Endothelial cell of umbilical vein (primary cell): ENCODE results near the gene ALDH1A3. TPM values are rescaled to one million over a fixed set of nuclear protein-coding genes. Genes with fewer than 3 reads are reported as not detected.

Experiments used
- BruUV-seq: library from RNA; stranded (reverse); fragments of 400-500 nt; replicated peaks from 2 replicates; lab custom pipeline; 2021; lab: Mats Ljungman, UMichigan
- CTCF ChIA-PET: fragments of 300-600, 350-600 bp; sonication (Branson Sonifier 250); formaldehyde crosslinking; loops from one replicate; lab custom pipeline; 2021; ENCODE audit warnings: antibody characterized with exemption, inconsistent platforms; lab: Charles Lee
- POLR2A ChIA-PET: fragments of 300-600, 350-600 bp; sonication (Branson Sonifier 250); formaldehyde crosslinking; loops from one replicate; lab custom pipeline; 2021; ENCODE audit warnings: antibody characterized with exemption, inconsistent platforms; lab: Charles Lee
- DNase-seq: peaks from one replicate; pipeline ENCODE4 v3.0.0-alpha.2; 2011; ENCODE audit warnings: low read depth, low spot score
- FAIRE-seq: peaks from 2 replicates; lab custom pipeline; 2011; peaks lifted over from hg19 to GRCh38; lab: Jason Lieb, UNC
- H2AFZ ChIP-seq: 2 replicates; pipeline ENCODE4 v1.6.0; 2012; ENCODE audit warnings: low read depth, low read length, control low read depth, inconsistent platforms
- H3K27ac ChIP-seq: 2 replicates; pipeline ENCODE4 v1.5.1; 2011; ENCODE audit warnings: low read depth, mild to moderate bottlenecking, control low read depth, low read length, moderate library complexity; ENCODE audit not compliant: insufficient read depth
- H3K27me3 ChIP-seq, 2 experiments: 2 replicates each; pipeline versions ENCODE4 v1.6.0 to v1.6.1; 2011; ENCODE audit warnings: low read length in 2 of 2, mixed read lengths in 1 of 2; ENCODE audit not compliant: control insufficient read depth in 2 of 2, insufficient read depth in 2 of 2
- H3K36me3 ChIP-seq, 2 experiments: 2 replicates in 1 of 2; 3 replicates in 1 of 2; pipeline ENCODE4 v1.5.1; 2011; ENCODE audit warnings: low read length in 2 of 2, mild to moderate bottlenecking in 1 of 2, moderate library complexity in 1 of 2; ENCODE audit not compliant: control insufficient read depth in 2 of 2, insufficient read depth in 2 of 2; ENCODE audit errors: extremely low read depth in 1 of 2
- H3K4me1 ChIP-seq: 3 replicates; pipeline ENCODE4 v1.5.1; 2011; ENCODE audit warnings: mild to moderate bottlenecking, low read length; ENCODE audit not compliant: control insufficient read depth, insufficient read depth; ENCODE audit errors: extremely low read depth
- H3K4me2 ChIP-seq: 2 replicates; pipeline ENCODE4 v1.6.1; 2011; ENCODE audit warnings: low read length, control low read depth, mixed read lengths; ENCODE audit not compliant: insufficient read depth
- H3K4me3 ChIP-seq, 3 experiments: fragments of 200-600 bp in 1 of 3; sonication (generic), shearing (Covaris generic) in 1 of 3; replicated peaks in 1 of 3; 2 replicates each; pipeline ENCODE4 v1.5.1; 2011 to 2016; ENCODE audit warnings: control low read depth in 3 of 3, low read length in 3 of 3, mild to moderate bottlenecking in 2 of 3, inconsistent platforms in 1 of 3, low read depth in 1 of 3, moderate library complexity in 1 of 3; ENCODE audit not compliant: insufficient read depth in 1 of 3
- H3K79me2 ChIP-seq: 2 replicates; pipeline ENCODE4 v1.6.0; 2012; ENCODE audit warnings: low read length, inconsistent platforms; ENCODE audit not compliant: control insufficient read depth, insufficient read depth
- H3K9ac ChIP-seq: replicated peaks from 2 replicates; pipeline ENCODE3; 2011; ENCODE audit warnings: low read length, control low read depth; ENCODE audit not compliant: insufficient read depth; ENCODE audit errors: extremely low read depth
- H3K9me1 ChIP-seq: replicated peaks from 3 replicates; pipeline ENCODE4 v1.6.0; 2011; ENCODE audit warnings: mild to moderate bottlenecking, low read length; ENCODE audit not compliant: control insufficient read depth, insufficient read depth; ENCODE audit errors: extremely low read depth
- H3K9me3 ChIP-seq: replicated peaks from 2 replicates; pipeline ENCODE4 v1.5.1; 2012; ENCODE audit warnings: low read length, inconsistent platforms; ENCODE audit not compliant: control insufficient read depth, insufficient read depth
- H4K20me1 ChIP-seq: replicated peaks from 2 replicates; pipeline ENCODE3; 2011; ENCODE audit warnings: mild to moderate bottlenecking, low read length; ENCODE audit not compliant: control insufficient read depth, insufficient read depth; ENCODE audit errors: extremely low read depth
- EZH2 ChIP-seq: IDR thresholded peaks from 2 replicates; pipeline ENCODE4 v1.6.1; 2012; ENCODE audit warnings: borderline replicate concordance, low read depth, mild to moderate bottlenecking, moderate library complexity, low read length, inconsistent platforms; ENCODE audit not compliant: severe bottlenecking
- FOS ChIP-seq: IDR thresholded peaks from 2 replicates; pipeline ENCODE4 v1.6.1; 2011; ENCODE audit warnings: mild to moderate bottlenecking, low read length, moderate library complexity, borderline replicate concordance; ENCODE audit not compliant: insufficient read depth
- GATA2 ChIP-seq: IDR thresholded peaks from 2 replicates; pipeline ENCODE4 v1.7.0; 2011; ENCODE audit warnings: low read depth, mild to moderate bottlenecking, moderate library complexity, mixed read lengths, low read length; ENCODE audit not compliant: insufficient read length, insufficient read depth
- JUN ChIP-seq: IDR thresholded peaks from 2 replicates; pipeline ENCODE4 v1.6.1; 2011; ENCODE audit warnings: borderline replicate concordance, low read depth; ENCODE audit not compliant: insufficient read length, insufficient read depth
- MAX ChIP-seq: IDR thresholded peaks from 2 replicates; pipeline ENCODE4 v1.6.1; 2011; ENCODE audit not compliant: insufficient read depth, insufficient read length
- MYC ChIP-seq: IDR thresholded peaks from one replicate; pipeline ENCODE4 v1.6.1; 2011; ENCODE audit warnings: mild to moderate bottlenecking, low read depth, low read length
- POLR2A ChIP-seq: IDR thresholded peaks from 2 replicates; pipeline ENCODE4 v1.6.1; 2012; ENCODE audit warnings: low read depth, mild to moderate bottlenecking, control low read depth, low read length
- POLR2AphosphoS5 ChIP-seq: IDR thresholded peaks from 2 replicates; pipeline ENCODE4 v1.6.1; 2012; ENCODE audit warnings: low read depth, mild to moderate bottlenecking, control low read depth, low read length, moderate library complexity; ENCODE audit not compliant: insufficient read depth
- dilution Hi-C: fragments of 300-500 bp; cut with MboI; formaldehyde crosslinking; loops from one replicate; pipeline ENCODE4 v1.15.0; 2019; ENCODE audit warnings: low sequenced_read_pairs; ENCODE audit not compliant: extremely low pct_ligation_motif_present
- intact Hi-C: fragments of 100-400 bp; cut with micrococcal nuclease; formaldehyde crosslinking; loops from one replicate; pipeline ENCODE4 v1.10.0; 2022
- polyA plus RNA-seq, 4 experiments: library from polyadenylated mRNA; depleted of rRNA in 3 of 4; stranded (reverse) in 3 of 4; unstranded in 1 of 4; fragments of >200 nt; gene quantifications; 2 replicates each; pipeline versions ENCODE4 v1.2.1 to v1.2.3, GENCODE V29; 2011 to 2012; ENCODE audit warnings: missing spikeins in 1 of 4
- total RNA-seq: library from RNA; stranded (reverse); gene quantifications from 2 replicates; pipeline ENCODE4 v1.2.3, GENCODE V29; 2021
- TF ChIP-seq, protein P1 (sequence below), 2 donors: IDR thresholded peaks; 1 replicate in 1 of 2; 2 replicates in 1 of 2; pipeline ENCODE4 v1.5.1; 2011; ENCODE audit warnings: low read length in 2 of 2, mild to moderate bottlenecking in 2 of 2, moderate library complexity in 2 of 2, control low read depth in 1 of 2, inconsistent platforms in 1 of 2, low read depth in 1 of 2; ENCODE audit not compliant: insufficient read depth in 1 of 2; ENCODE audit errors: extremely low read depth in 1 of 2

ALDH1A3 gene
- total and polyA plus RNA-seq, 2 donors (not counting 3 experiments of a cell fraction or from before 2014, with no cell fraction given) = 2.8 to 5.8 TPM

DNA sequence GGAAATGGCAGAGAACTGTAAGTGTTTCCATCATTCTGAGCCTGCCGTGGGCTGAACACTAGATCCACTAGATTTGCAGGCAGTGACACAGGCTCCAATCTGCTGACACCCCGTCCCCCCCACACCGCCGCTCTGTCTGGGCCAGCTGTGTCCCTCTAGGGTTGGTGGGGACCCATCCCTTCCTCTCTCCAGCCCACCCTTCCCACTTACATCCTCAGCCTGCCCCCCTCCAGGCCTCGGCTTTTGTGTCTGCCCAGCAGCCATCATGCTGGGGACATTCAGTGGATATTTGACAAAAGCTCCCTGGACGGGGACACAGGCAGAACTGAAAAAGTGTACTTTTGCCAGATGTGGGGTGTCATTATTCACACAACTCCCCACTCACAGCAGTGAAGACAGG lies 28.8 kb downstream of the ALDH1A3 start:
- POLR2A ChIA-PET = no interaction called here
- H3K9me1 ChIP-seq = no peaks in the 10 kb centered on the region
- TF ChIP-seq, protein P1, sequence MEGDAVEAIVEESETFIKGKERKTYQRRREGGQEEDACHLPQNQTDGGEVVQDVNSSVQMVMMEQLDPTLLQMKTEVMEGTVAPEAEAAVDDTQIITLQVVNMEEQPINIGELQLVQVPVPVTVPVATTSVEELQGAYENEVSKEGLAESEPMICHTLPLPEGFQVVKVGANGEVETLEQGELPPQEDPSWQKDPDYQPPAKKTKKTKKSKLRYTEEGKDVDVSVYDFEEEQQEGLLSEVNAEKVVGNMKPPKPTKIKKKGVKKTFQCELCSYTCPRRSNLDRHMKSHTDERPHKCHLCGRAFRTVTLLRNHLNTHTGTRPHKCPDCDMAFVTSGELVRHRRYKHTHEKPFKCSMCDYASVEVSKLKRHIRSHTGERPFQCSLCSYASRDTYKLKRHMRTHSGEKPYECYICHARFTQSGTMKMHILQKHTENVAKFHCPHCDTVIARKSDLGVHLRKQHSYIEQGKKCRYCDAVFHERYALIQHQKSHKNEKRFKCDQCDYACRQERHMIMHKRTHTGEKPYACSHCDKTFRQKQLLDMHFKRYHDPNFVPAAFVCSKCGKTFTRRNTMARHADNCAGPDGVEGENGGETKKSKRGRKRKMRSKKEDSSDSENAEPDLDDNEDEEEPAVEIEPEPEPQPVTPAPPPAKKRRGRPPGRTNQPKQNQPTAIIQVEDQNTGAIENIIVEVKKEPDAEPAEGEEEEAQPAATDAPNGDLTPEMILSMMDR (IDR thresholded peaks at IDR 0.05; ENCODE audit: extremely low read depth in 1 of 2, insufficient read depth in 1 of 2, low read depth in 1 of 2, low read length in 2 of 2) = no peak
- no peak for TF ChIP-seq MYC
- no peak for TF ChIP-seq JUN
- TF ChIP-seq EZH2 = no peak
- no peak for TF ChIP-seq POLR2AphosphoS5
- TF ChIP-seq POLR2A = no peak
- TF ChIP-seq FOS = no peak
- TF ChIP-seq MAX = no peak
- TF ChIP-seq GATA2 = no peak
- H3K9me3 ChIP-seq = no peaks in the 10 kb centered on the region
- H3K4me3 ChIP-seq = no peak overlapping the region
- intact Hi-C loops = loop anchor here (10.0 kb wide), 1 partner anchor 276 kb away; no protein-coding TSS in a partner anchor
- no peak for FAIRE-seq
- no peaks in the 10 kb centered on the region for H3K36me3 ChIP-seq
- no peak overlapping the region for H2AFZ ChIP-seq
- dilution Hi-C loops = no loop called here
- no peak overlapping the region for H3K27ac ChIP-seq
- H3K79me2 ChIP-seq = no peaks in the 10 kb centered on the region
- H4K20me1 ChIP-seq = no peaks in the 10 kb centered on the region
- CTCF ChIA-PET = interaction anchor here (1.0 to 2.9 kb wide), 2 partner anchors 9 to 36 kb away, joined by 7 to 10 read pairs; no protein-coding TSS in a partner anchor
- H3K4me1 ChIP-seq = no peaks in the 10 kb centered on the region
- H3K9ac ChIP-seq = no peak overlapping the region
- H3K27me3 ChIP-seq = no peaks in the 10 kb centered on the region
- BruUV-seq = no TSS peak
- H3K4me2 ChIP-seq = no peak overlapping the region
- no peak for DNase-seq
